Vagina (tissue), 2 donors: ENCODE results near the gene DNPEP.

Experiments used
- CTCF ChIP-seq, 3 experiments: fragments of 450-650 bp in 2 of 3; fragments of 200-600 bp in 1 of 3; sonication (generic) in 1 of 3; IDR thresholded peaks; one replicate each; pipeline ENCODE4 v1.5.1; 2017 to 2019; ENCODE audit warnings: antibody characterized with exemption in 3 of 3, mild to moderate bottlenecking in 2 of 3, moderate library complexity in 2 of 3
- POLR2A ChIP-seq, 2 donors: fragments of 450-650 bp; IDR thresholded peaks; one replicate each; pipeline ENCODE4 v1.6.1; 2017; ENCODE audit warnings: antibody characterized with exemption in 2 of 2, mild to moderate bottlenecking in 2 of 2, moderate library complexity in 2 of 2
- POLR2AphosphoS5 ChIP-seq, 2 donors: sonication (generic); formaldehyde crosslinking; IDR thresholded peaks; one replicate each; pipeline ENCODE4 v1.9.0; 2017; ENCODE audit warnings: antibody characterized with exemption in 2 of 2, mild to moderate bottlenecking in 2 of 2, low read depth in 1 of 2; ENCODE audit not compliant: insufficient read depth in 1 of 2

GRCh38 chr2:219414857-219415256 lies 27.1 kb upstream of the DNPEP start:
- TF ChIP-seq CTCF (IDR thresholded peaks at IDR 0.05) (no peak), POLR2A (IDR thresholded peaks at IDR 0.05) (no peak), POLR2AphosphoS5 (IDR thresholded peaks at IDR 0.05; ENCODE audit: insufficient read depth in 1 of 2, low read depth in 1 of 2) (no peak)
